Spinal cord (tissue), 10 donors: ENCODE measurements around the gene XKR8. TPM values are rescaled to one million over a fixed set of nuclear protein-coding genes. Genes with fewer than 3 reads are reported as not detected.
"Not testable (repeated sequence)": the region's sequence is repeated elsewhere in the genome, so short reads cannot be mapped to it uniquely, and the experiment has no call there.

Source experiments
- DNase-seq, 6 donors: peaks; one replicate each; pipeline versions ENCODE4 v3.0.0 to v3.0.0-alpha.2; 2013 to 2015; ENCODE audit warnings: low spot score in 6 of 6, low read depth in 4 of 6
- H3K27ac ChIP-seq: one replicate; pipeline ENCODE4 v1.5.1; 2013; ENCODE audit warnings: low read depth, low read length, control low read depth
- H3K27me3 ChIP-seq: one replicate; pipeline ENCODE4 v1.6.1; 2013; ENCODE audit warnings: low read length; ENCODE audit not compliant: control insufficient read depth, insufficient read depth
- H3K36me3 ChIP-seq: one replicate; pipeline ENCODE4 v1.6.1; 2013; ENCODE audit warnings: low read length; ENCODE audit not compliant: control insufficient read depth, insufficient read depth
- H3K4me1 ChIP-seq: one replicate; pipeline ENCODE4 v1.6.1; 2013; ENCODE audit warnings: low read length; ENCODE audit not compliant: control insufficient read depth, insufficient read depth
- H3K4me3 ChIP-seq: one replicate; pipeline ENCODE4 v1.5.1; 2013; ENCODE audit warnings: low read depth, low read length, control low read depth
- H3K9me3 ChIP-seq: one replicate; pipeline ENCODE4 v1.6.1; 2013; ENCODE audit warnings: low read length; ENCODE audit not compliant: control insufficient read depth, insufficient read depth
- WGBS: methylation state at CpG from one replicate; pipeline ENCODE4 v1.1.5; 2013; ENCODE audit warnings: missing lambda C conversion rate; ENCODE audit not compliant: insufficient coverage; 5-methylcytosine and 5-hydroxymethylcytosine counted together
- polyA plus RNA-seq, 2 donors: library from polyadenylated mRNA; unstranded; fragments of 120-200 nt; gene quantifications; one replicate each; pipeline ENCODE4 v1.2.1, GENCODE V29; 2013; ENCODE audit not compliant: insufficient read length in 2 of 2
- total RNA-seq, 2 donors: library from RNA; depleted of rRNA in 1 of 2; stranded (reverse); fragments of 120-200 nt in 1 of 2; fragments of >200 nt in 1 of 2; gene quantifications; one replicate each; pipeline versions ENCODE4 v1.2.3 to v1.2.4, GENCODE V29; 2013 to 2014
- donor health status: healthy.

Gene XKR8
- total and polyA plus RNA-seq, 4 donors: 2.4 to 9.9 (median 5.9) TPM

DNA sequence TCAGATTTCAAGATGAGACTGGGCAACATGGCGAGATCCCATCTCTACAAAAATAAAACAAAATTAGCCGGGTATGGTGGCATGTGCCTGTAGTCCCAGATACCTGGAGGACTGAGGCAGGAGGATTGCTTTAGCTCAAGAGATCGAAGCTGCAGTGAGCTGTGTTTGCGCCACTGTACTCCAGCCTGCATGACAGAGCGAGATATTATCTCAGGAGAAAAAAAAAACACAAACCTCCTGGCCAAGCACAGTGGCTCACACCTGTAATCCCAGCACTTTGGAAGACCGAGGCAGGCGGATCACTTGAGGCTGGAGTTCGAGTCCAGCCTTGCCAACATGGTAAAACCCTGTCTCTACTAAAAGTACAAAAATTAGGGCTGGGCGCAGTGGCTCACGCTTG, 42.8 kb downstream of the XKR8 start:
- Histone ChIP-seq H3K4me1 (no peaks in the 10 kb centered on the region), H3K27ac (no peak overlapping the region), H3K4me3 (no peak overlapping the region), H3K36me3 (peaks cover 31% of the 10 kb centered on the region), H3K9me3 (no peaks in the 10 kb centered on the region), H3K27me3 (no peaks in the 10 kb centered on the region)
- DNase-seq: no peak
- WGBS: 98% methylated on average over 8 of the region's 10 CpGs

DNA sequence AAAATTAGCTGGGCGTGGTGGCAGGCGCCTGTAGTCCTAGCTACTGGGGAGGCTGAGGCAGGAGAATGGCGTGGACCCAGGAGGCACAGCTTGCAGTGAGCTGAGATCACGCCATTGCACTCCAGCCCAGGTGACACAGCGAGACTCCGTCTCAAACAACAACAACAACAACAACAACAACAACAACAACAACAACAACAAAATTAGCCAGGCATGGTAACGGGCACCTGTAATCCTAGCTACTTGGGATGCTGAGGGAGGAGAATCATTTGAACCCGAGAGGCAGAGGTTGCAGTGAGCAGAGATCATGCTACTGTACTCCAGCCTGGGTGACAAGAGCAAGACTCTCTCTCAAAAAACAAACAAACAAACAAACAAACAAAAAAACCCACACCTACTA, 43.3 kb downstream of the XKR8 start:
- not testable (repeated sequence) for H3K27ac ChIP-seq, H3K9me3 ChIP-seq, DNase-seq, H3K27me3 ChIP-seq, H3K4me1 ChIP-seq, H3K4me3 ChIP-seq
- 100% methylated on average over 3 of the region's 8 CpGs for WGBS
- H3K36me3 ChIP-seq: peaks cover 29% of the 10 kb centered on the region

DNA sequence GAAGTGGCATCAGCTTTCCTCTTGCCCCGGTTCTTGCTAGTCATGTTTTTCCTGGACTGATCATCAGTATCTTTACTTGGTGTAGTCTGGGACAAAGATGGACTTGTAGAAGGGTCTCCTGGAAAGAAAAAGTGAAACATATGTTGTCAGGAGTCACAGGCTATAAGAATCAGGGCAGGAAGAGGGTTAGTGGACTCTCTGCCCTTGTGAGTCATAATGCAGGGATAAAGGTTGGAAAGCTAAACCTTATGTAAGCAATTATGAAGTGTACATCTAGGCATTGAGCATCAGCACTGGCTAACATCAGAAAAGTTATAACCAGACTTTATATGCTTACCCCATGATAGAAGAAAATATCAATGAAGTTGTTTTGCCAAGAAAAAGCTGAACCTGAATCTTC, 51.2 kb downstream of the XKR8 start:
- H3K27me3 ChIP-seq: no peaks in the 10 kb centered on the region
- peaks cover 10% of the 10 kb centered on the region for H3K36me3 ChIP-seq
- H3K27ac ChIP-seq: no peak overlapping the region
- WGBS: no CpG with 5 or more reads among the region's 1 CpG
- H3K4me3 ChIP-seq: no peak overlapping the region
- no peaks in the 10 kb centered on the region for H3K9me3 ChIP-seq
- H3K4me1 ChIP-seq: no peaks in the 10 kb centered on the region
- DNase-seq: no peak

Other genes starting within 250 kb of the XKR8 start
- 10 to 100 TPM; 11.4 to 22.1 TPM for gene FAM76A, start 234.0 kb upstream of the XKR8 start, total RNA-seq
- gene FAM76A, start 234.0 kb upstream of the XKR8 start, polyA plus RNA-seq: 10 to 100 TPM; 12.1 to 12.3 TPM
- gene STX12, start 186.8 kb upstream of the XKR8 start, total RNA-seq: 100 to 1,000 TPM in 1 of 2 donors, 10 to 100 TPM in 1; 74.3 to 139 TPM
- 100 to 1,000 TPM in 1 of 2 donors, 10 to 100 TPM in 1; 92.1 to 121 TPM for gene STX12, start 186.8 kb upstream of the XKR8 start, polyA plus RNA-seq
- 10 to 100 TPM; 43.8 to 57.5 TPM for gene PPP1R8, start 129.2 kb upstream of the XKR8 start, total RNA-seq
- 10 to 100 TPM; 51.4 to 56.2 TPM for gene PPP1R8, start 129.2 kb upstream of the XKR8 start, polyA plus RNA-seq
- 10 to 100 TPM in 1 of 2 donors, 1 to 10 TPM in 1; 7.4 to 14.6 TPM for gene THEMIS2, start 87.4 kb upstream of the XKR8 start, total RNA-seq
- gene THEMIS2, start 87.4 kb upstream of the XKR8 start, polyA plus RNA-seq: 1 to 10 TPM; 8.8 to 9.4 TPM
- gene RPA2, start 45.4 kb upstream of the XKR8 start, total RNA-seq: 10 to 100 TPM; 64.9 to 65.9 TPM
- 10 to 100 TPM; 53.6 to 56.2 TPM for gene RPA2, start 45.4 kb upstream of the XKR8 start, polyA plus RNA-seq
- 1 to 10 TPM in 1 of 2 donors, under 1 TPM in 1; 0.89 to 2.5 TPM for gene SMPDL3B, start 25.0 kb upstream of the XKR8 start, total RNA-seq
- gene SMPDL3B, start 25.0 kb upstream of the XKR8 start, polyA plus RNA-seq: 1 to 10 TPM; 1.0 to 1.4 TPM
- 10 to 100 TPM; 14.3 to 15.8 TPM for gene EYA3, start 128.6 kb downstream of the XKR8 start, total RNA-seq
- 10 to 100 TPM; 14.4 to 17.5 TPM for gene EYA3, start 128.6 kb downstream of the XKR8 start, polyA plus RNA-seq
- 1 to 10 TPM; 4.7 to 7.9 TPM for gene PTAFR, start 216.7 kb downstream of the XKR8 start, total RNA-seq
- gene PTAFR, start 216.7 kb downstream of the XKR8 start, polyA plus RNA-seq: 1 to 10 TPM; 6.8 to 9.9 TPM